Activated CD8-positive, alpha-beta memory T cell treated with anti-CD3 and anti-CD28 coated beads, Interleukin-2, amount 50 U/mL, for 48 hours (primary cell): Measurements from ENCODE around the gene SMIM35.

Experiments used
- DNase-seq: peaks from one replicate; pipeline ENCODE4 v3.0.0-alpha.2; 2020

Gene SMIM35

DNA sequence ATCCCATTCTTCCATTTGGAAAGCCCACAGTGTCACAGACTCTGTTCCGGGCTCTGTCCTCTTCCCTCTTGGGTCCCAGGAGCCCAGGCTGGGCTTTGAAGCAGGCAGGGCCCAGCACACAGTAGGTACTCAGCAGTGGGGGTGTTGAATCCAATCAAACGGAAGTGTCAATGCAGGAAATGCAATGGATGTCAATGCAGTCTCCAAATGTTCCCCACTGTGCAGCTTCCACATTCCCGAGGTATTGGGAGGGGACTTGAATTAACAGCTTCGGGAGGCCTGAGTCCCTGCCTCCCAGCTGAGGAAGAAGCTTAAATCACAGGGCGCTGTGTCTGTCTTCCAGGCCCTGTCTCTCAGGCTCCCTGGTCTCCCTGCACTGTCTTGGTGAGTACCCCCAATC, 21.8 kb upstream of the SMIM35 start:
- no peak for DNase-seq

DNA sequence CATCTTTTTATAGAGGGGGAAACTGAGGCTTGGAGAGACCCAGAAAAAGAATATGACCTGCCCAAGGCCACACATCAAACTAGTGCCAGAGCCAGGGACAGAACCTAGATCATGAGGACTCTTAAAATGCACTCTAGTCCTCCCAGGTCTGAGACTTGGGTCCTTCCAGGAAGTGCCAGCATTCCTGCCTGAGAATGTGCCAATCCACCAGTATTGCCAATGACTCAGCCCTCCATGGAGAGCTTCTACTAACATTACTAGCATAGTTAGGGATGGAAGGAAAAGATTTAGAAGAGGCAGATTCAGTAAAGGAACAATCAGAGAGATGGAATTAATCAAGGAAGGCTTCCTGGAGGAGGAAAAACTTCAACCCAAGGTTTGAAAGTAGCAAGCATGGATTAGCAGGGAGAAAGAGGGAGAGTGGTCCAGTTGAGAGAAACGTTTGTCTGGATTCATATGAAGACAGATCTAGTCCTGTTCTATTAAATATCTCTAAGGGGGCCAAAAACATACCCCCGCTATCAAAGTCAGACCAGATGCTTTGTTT, 20.1 kb upstream of the SMIM35 start:
- no peak for DNase-seq

GRCh38 chr11:118105657-118106305, 19.0 kb upstream of the SMIM35 start:
- no peak for DNase-seq

GRCh38 chr11:118104491-118104890, 17.7 kb upstream of the SMIM35 start:
- no peak for DNase-seq

- DNase-seq, result no peak
Observed at GRCh38 chr11:118102721-118103261, 16.0 kb upstream of the SMIM35 start.

- DNase-seq, result no peak
Observed at GRCh38 chr11:118100691-118101232, 14.0 kb upstream of the SMIM35 start.

GRCh38 chr11:118099838-118100556, 13.2 kb upstream of the SMIM35 start:
- DNase-seq, result no peak

DNA sequence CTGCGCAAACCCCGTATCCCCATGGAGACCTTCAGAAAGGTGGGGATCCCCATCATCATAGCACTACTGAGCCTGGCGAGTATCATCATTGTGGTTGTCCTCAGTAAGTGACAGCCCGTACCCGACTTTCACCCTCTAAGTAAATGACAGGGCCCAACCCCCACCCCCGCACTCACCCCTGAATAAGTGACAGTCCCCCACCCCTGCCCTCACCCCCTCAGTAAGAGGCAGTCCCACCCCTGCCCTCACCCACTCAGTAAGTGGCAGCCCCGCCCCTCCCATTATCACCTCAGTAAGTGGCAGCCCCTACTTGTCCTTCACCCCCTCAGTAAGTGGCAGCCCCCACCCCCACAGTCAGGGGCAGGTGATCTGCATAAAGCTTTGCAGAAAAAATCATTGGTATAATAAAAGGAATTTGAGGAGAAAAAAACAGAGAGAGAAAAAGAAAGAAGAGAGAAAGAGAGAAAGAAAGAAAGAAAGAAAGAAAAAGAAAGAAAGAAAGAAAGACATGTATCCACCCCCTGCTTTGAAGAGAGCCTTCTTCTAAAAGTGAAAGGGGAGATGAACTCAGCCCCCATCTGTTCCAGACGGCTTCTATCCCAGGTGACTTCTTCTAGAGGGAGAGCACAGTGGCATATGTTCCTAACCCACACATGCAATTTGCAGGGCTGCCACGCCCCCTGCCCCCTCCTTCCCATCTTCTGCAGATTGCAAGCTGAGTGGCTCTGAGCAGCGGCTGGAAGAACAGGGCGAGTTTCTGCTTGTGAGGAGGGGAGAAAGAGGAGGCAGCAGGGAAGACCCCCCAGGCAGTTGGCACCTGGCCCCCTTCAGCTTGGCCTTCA, 12.5 kb upstream of the SMIM35 start:
- DNase-seq, result no peak

GRCh38 chr11:118095967-118096367, 9.2 kb upstream of the SMIM35 start:
- DNase-seq, result no peak

DNA sequence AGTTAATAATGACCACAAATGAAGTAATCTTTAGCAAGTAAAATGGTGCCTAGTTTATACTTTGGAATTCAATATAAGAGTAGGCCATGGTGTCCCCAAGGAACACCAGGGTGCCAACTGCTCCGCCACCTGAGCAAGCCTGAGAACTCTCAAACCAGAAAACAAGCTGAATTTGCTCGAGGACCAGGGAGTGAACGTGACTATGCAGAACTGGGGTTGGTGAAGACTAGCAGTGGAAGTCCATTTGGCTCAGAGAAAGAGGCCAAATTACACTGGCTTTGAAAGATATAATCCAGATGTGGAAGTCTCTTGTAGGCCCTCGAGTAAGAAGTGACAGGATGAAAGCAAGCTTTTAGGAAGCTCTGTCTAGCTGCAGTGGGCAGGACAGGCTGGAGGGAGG, 8.7 kb upstream of the SMIM35 start:
- no peak for DNase-seq

DNA sequence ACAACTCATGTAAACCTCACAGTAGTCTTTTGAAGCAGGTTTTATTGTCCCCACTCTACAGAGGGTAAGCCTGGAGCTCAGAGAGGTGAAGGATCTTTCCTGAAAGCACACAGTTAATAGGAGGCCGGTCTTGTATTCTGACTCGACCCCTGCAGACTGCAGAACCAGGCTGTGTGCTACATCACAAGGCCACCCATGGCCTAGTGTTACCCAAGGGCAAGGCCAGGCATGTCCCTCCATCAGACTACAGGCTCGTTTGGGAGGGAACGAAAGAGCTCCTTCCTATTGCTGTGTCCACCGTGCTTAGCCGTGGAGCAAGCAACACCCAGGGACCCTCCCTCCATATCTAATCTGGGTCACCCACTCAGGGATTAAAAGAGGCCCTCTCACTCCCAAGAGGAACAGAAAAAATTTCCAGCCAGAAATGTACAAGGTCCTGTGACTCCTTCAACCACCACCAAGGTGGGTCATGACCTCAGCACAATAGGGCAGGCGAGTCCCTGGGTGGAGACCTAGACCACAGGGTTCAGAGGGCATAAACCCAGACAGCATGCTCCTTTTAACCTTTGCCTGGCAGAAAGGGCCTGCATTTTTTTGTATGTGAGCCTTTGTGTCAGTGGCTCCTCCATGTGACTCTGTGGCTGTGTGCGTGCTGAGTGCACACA, 6.3 kb upstream of the SMIM35 start:
- no peak for DNase-seq

GRCh38 chr11:118091690-118092089, 4.9 kb upstream of the SMIM35 start:
- no peak for DNase-seq

GRCh38 chr11:118090545-118091162, 3.9 kb upstream of the SMIM35 start:
- DNase-seq, result no peak

DNA sequence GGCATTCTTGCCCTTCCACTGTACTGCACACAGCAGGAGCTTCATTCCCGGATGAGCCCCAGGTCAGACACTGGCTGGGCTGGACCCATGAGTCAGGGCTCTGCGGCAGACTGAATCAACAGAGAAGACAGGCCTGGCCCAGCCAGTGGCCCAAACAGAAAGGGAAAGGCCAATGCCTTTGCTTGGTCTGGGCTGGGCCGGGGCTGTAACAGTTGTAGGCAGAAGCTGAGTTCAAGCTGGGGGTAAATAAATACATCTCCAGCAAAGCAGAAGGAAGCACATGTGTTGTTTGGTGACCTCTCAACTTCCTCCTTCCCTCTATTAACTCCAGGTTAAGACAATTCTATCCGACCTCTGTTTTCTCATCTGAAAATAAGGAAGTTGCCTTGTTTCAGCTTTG, 1.8 kb upstream of the SMIM35 start:
- no peak for DNase-seq

DNA sequence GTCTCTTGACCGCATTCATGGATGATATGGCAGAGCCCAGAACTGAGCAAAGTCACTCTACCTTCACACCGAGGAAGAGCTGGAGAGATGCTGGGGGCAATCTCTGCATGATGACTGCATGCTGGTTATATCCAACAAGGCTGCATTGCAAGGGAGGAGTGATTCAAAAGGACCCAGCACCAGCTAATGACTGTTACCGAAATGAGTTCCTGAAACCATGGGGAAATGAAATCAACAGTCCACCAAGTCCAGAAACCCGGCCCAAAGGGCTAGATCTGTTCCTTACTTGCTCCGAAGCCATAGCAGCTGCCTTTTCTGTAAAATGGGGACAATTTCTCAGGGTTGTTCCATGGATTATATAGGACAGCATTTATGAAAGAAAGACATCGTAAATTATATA, 1.2 kb upstream of the SMIM35 start:
- DNase-seq, result no peak

GRCh38 chr11:118084656-118085055, 2.1 kb downstream of the SMIM35 start:
- DNase-seq, result no peak

DNA sequence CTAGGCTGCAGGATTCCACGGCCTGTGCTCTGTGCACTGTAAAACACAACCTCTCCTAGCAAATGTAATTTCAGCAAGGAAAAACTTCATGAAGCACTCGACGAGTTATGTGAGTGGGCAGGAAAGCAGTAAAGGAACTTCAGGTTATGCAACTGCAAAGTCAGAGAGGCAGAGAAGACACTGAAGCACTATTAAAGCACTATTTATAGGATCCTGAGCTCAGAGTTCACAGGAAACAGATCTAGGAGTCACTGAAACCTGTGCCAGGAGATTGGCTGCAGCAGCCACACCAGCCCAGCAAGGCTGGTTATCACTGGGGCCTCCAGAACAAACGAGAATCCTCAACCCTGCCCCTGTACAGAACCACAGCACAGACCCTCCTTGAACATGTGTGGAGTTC, 2.5 kb downstream of the SMIM35 start:
- DNase-seq, result no peak

- no peak for DNase-seq
Observed at GRCh38 chr11:118082880-118083552, 3.7 kb downstream of the SMIM35 start.

- DNase-seq, result no peak
Observed at GRCh38 chr11:118081241-118081958, 5.4 kb downstream of the SMIM35 start.

GRCh38 chr11:118080296-118080695, 6.5 kb downstream of the SMIM35 start:
- DNase-seq, result no peak

DNA sequence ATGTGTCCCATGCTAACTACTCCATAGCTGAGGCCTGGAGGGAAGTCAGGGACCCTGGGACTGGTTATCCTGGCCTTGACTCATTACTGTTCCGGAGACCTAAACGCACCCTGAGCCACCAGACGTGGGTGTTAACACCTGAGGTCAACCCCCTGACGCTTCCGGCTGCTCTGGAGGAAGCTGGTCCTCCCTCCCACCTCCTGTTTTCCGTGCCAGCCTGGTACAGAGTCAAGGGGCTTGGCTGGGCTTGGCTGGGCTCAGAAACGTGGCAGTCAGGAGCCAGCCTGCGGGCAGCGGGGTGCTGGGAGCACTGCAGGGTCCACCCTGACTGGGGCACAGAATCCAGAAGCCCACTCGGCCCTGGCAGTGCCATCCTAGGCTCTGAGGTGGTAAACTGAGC, 7.3 kb downstream of the SMIM35 start:
- no peak for DNase-seq
